Hematopoietic multipotent progenitor cell treated with erythropoietin and hydrocortisone succinate and interleukin-3 and kit ligand, for 6 days (in vitro differentiated cells): ENCODE data around the gene LRP1B.
"Not testable (repeated sequence)": the region's sequence is repeated elsewhere in the genome, so short reads cannot be mapped to it uniquely, and the experiment has no call there.

Experiments used
- DNase-seq: peaks from one replicate; pipeline ENCODE4 v3.0.0-alpha.2; 2015

The LRP1B gene

GRCh38 chr2:140473851-140474250, 1657.0 kb downstream of the LRP1B start:
- DNase-seq = no peak

DNA sequence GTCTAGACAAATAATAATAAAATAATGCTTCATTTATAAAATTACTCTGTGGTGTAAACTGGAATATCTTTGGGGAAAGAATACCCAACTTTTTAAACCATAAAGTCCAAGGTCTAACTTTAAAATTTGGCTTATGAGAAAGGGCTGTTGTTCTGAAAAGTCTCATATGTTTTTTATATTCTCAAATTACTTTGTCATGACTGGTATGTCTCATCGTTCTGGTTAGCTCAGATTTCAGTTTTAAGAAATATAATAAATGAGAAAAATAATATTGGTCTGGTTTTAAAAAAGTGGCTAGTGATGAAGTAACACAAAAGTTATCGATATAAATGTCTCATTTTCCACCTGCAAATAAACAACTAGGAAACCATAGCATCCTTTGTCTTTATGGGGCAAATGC, 1658.1 kb downstream of the LRP1B start:
- no peak for DNase-seq

DNA sequence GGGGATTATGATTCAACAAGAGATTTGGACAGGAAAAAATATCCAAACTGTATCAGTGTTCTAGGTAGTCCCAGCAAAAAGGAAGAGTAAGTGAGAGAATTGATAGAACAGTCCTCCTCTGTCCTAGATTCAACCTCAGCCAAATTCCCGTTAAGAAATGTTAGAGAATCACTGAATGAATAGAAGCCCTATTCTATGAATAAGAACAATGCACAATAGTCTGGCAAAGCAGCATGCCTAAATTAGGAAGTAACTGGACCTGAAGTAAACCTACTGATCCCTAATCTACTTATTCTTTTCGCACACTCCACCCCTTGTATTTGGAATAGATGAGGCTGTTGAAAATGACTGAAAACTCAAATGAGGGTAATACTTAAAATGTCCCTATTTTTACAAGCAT, 1665.5 kb downstream of the LRP1B start:
- no peak for DNase-seq

GRCh38 chr2:140462990-140463389, 1667.8 kb downstream of the LRP1B start:
- DNase-seq = no peak

GRCh38 chr2:140457483-140457882, 1673.3 kb downstream of the LRP1B start:
- no peak for DNase-seq

DNA sequence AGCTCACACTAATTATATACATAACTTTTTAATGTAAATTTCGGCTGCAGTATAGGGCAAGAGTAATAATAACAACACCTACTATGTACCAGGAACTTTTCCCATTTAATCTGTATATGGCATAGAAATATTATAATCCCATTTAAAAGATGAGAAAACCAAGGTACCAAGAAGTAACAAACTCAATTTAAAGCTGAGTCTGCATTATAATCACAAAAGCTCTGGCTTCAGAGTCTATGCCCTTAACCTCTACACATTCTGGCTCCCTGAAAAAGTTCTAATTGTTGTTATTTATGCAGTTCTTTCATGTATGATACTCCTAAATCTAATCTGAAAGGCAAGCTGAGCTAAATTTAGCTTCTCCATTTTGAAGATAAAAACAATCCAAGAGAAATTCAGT, 1675.5 kb downstream of the LRP1B start:
- no peak for DNase-seq

DNA sequence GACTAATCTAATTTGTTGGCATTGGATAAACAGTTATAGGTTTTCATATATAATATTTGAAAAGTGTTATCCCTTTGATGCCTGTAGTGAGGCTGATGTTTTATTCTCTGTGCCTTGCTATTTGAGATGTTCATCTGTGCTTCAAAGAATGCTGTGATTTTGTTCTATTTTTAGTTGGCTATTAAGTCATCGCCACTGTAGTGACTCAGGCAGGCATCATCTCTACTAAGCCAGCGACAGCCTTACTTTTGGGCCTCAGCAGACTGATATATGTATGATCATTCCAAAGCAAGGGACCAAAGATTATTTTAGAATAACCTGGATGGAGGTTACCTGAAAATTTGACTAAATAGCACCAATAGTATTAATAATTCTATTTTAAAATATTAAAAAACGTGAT, 1676.1 kb downstream of the LRP1B start:
- DNase-seq = no peak

GRCh38 chr2:140451324-140451723, 1679.5 kb downstream of the LRP1B start:
- DNase-seq = no peak

DNA sequence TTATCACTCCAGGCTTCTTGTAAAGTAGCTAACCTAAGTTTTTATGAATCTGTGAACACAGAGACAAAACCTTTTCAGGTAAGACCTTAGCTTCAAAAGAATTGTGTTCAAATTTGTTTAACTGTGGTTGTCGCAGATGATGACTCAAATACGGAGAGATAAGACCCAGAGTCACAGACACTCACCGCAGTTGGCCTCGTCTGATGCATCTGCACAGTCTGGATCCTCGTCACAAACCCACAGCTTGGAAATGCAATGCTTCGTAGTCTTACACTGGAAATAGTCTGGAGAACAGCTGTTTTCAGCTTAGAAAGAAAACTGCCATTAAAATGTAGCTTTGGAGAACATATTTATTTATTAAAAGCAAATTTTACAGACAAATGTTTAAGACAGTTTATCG, 1688.5 kb downstream of the LRP1B start:
- DNase-seq = no peak

DNA sequence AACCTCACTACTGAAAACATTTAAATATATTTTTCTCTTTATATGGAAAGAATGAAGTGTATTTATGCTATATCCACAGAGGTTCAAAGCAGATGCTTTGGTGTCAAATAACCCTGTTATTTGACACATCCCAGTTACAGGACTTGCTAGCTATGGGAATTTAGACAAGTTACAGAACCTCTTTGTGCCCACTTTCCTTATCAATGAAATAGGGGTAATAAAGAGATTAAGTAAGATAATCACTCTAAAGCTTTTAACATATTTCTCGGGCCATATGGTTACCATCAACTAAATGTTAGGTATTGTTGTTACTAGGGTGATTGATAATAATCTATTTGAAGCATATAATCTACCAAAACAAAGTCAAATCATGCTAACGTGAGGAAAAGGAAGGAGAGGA, 1690.0 kb downstream of the LRP1B start:
- DNase-seq = no peak

DNA sequence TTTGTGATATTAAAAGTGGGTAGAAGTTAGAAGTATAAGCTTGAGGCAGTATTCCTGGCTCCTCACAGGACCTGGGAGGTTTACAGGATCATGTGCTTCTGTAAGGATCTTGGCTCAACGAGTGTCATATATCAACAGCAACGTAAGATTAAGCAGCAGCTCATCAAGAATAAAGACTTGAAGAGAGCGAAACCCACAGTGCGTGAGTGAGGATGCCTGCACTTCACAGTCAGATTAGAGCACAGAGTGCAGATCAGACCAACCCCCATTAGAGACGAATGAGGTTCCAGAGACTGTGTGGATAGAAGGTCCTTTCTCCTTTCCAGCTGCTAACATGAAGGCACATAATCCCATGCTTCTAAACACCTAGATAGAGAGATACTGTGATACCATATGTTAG, 1693.9 kb downstream of the LRP1B start:
- no peak for DNase-seq

GRCh38 chr2:140427033-140427432, 1703.8 kb downstream of the LRP1B start:
- not testable (repeated sequence) for DNase-seq

GRCh38 chr2:140424471-140424870, 1706.3 kb downstream of the LRP1B start:
- peak; percentile 2 for DNase-seq

DNA sequence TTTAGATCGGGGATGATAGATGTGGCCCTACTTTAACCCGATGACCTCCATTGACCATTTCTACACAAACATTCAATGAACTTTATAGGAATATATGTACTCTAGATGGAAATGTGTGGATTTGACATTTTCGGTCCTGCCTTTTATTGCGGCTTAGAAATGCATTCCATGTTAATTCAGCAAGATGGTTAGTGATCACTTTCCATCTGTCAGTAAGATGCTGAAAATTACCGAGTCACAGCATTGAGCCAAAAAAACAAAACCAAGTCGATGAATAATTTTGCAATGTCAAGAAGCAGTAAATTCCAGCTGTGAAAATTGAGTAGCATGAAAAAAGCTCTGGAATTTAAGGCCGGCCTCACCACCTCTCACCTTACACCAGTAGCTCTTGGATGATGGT, 1708.1 kb downstream of the LRP1B start:
- DNase-seq = no peak

GRCh38 chr2:140417504-140417903, 1713.3 kb downstream of the LRP1B start:
- DNase-seq = no peak

- no peak for DNase-seq
These were observed 1714.2 kb downstream of the LRP1B start for GRCh38 chr2:140416577-140416976.

- DNase-seq = peak; percentile 35
These were observed 1715.8 kb downstream of the LRP1B start for GRCh38 chr2:140415035-140415434.

DNA sequence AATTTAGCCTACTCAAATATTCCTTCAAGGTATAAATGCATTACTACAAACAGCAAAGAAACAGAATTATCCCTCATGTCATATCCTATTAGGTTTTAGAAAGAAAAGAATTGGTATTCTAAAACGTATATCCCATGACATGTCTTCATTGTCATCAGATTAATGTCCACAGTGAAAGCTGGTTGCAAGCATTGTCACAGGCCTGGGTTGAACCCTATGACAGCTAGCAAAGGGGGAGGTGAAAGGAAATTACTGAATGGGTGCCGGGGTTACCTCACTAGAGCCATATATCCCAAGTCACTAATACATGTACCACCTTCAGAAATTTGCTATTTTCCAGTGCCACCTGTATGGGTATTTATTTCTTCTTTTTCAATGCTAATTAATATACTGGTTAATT, 1720.1 kb downstream of the LRP1B start:
- DNase-seq = no peak

- no peak for DNase-seq
These were observed 1729.8 kb downstream of the LRP1B start for GRCh38 chr2:140401056-140401455.

- DNase-seq = no peak
These were observed 1738.0 kb downstream of the LRP1B start for GRCh38 chr2:140392824-140393223.

- no peak for DNase-seq
These were observed 1745.9 kb downstream of the LRP1B start for GRCh38 chr2:140384946-140385345.

- DNase-seq = no peak
These were observed 1747.0 kb downstream of the LRP1B start for GRCh38 chr2:140383781-140384180.

DNA sequence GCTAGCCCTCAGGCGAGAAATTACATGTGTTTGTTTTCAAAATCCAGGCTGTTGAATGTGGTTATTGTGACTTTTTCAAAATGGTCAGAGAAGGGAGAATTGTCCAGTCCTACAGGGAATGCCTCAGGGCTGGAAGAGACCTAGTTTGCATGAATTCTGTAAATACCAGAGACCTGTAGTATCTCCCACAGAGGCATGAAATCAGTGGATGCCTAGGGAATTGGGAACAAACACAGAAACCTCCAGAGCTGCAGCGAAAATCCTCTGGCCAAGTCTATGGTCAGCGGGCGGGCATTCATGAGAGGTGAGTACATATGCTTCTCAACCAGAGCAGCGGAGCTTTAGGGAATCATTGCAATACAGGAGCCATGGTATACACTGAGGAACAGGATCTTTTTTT, 1754.1 kb downstream of the LRP1B start:
- no peak for DNase-seq

DNA sequence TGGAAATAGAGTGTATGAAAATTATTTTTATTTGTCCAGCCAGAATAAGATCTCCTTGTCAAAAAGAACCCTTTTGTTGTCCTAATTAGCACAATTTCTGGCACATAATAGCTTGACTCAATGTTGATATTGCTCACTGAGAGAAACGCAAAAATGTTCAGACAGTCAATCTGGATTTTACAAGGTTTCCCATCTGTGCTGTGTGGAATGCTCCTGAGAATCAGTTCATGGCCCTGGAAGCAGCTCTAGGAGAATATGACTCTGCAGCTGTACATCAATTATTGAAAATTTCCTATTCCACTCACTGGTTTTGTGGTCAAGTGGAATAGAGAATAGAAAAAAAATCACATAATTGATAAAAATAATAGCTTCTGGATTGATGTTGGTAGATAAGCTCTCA, 1767.7 kb downstream of the LRP1B start:
- no peak for DNase-seq

GRCh38 chr2:140362361-140362760, 1768.5 kb downstream of the LRP1B start:
- DNase-seq = no peak
